Activated CD8-positive, alpha-beta T cell treated with anti-CD3 and anti-CD28 coated beads for 36 hours (primary cell): ENCODE data around the gene FAM118B. TPM values are rescaled to one million over a fixed set of nuclear protein-coding genes. Genes with fewer than 3 reads are reported as not detected.

ENCODE experiments used
- ATAC-seq: fragments of 200-7000 bp; cut with Tn5 transposase; one replicate; pipeline ENCODE4 v1.10.0; 2021; ENCODE audit warnings: mild to moderate bottlenecking, moderate library complexity
- CTCF ChIA-PET: fragments of 350-600 bp; sonication (Branson Sonifier 250); formaldehyde crosslinking; loops from one replicate; lab custom pipeline; 2021; ENCODE audit warnings: antibody characterized with exemption; lab: Charles Lee
- POLR2A ChIA-PET: fragments of 350-600 bp; sonication (Branson Sonifier 250); formaldehyde crosslinking; loops from one replicate; lab custom pipeline; 2021; ENCODE audit warnings: antibody characterized with exemption; lab: Charles Lee
- DNase-seq: peaks from one replicate; pipeline ENCODE4 v3.0.0-alpha.2; 2020
- H3K27ac Mint-ChIP-seq: one replicate; pipeline ENCODE4 v1.8.0; 2021; ENCODE audit warnings: mild to moderate bottlenecking, mixed read lengths
- H3K27me3 Mint-ChIP-seq: one replicate; pipeline ENCODE4 v1.8.0; 2021; ENCODE audit warnings: mixed read lengths
- H3K36me3 Mint-ChIP-seq: one replicate; pipeline ENCODE4 v1.8.0; 2021; ENCODE audit warnings: low read depth, mixed read lengths
- H3K4me1 Mint-ChIP-seq: one replicate; pipeline ENCODE4 v1.8.0; 2021; ENCODE audit warnings: low read depth, mixed read lengths
- H3K4me3 Mint-ChIP-seq: one replicate; pipeline ENCODE4 v1.8.0; 2021; ENCODE audit warnings: mild to moderate bottlenecking, moderate library complexity, mixed read lengths
- H3K9me3 Mint-ChIP-seq: one replicate; pipeline ENCODE4 v1.8.0; 2021; ENCODE audit warnings: mixed read lengths
- intact Hi-C: fragments of 100-400 bp; cut with micrococcal nuclease; formaldehyde crosslinking; loops from one replicate; pipeline ENCODE4 v1.10.0; 2022
- total RNA-seq, 2 experiments: library from RNA; stranded (reverse); gene quantifications; one replicate each; pipeline ENCODE4 v1.2.3, GENCODE V29; 2021
- TF ChIP-seq, protein P1 (sequence below): fragments of 200-600 bp; IDR thresholded peaks from one replicate; pipeline ENCODE4 v1.8.0; 2022; ENCODE audit warnings: antibody characterized with exemption, mild to moderate bottlenecking

The FAM118B gene
- total RNA-seq, 2 experiments from 2014 or later = 8.9 to 9.5 TPM

DNA sequence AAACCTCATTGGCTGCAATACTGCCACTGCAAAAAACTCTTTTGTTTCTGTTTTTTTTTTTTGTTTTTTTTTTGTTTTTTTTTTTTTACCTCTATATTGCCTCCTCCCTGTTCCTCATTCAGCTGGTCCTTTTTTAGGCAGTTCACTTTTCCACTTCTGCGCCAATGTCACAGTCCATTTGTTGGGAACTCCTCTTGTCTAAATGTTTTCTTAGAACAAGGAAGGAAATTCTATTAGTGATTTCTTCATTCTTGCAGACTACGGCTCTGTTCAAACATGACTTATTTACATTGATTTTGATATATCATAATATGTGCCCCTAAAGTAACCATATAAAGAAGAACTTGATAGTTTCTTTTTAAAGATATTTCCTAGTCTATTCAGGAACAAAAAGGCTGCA, 2.9 kb downstream of the FAM118B start:
- Mint-ChIP-seq H3K4me1 (peaks cover 40% of the 10 kb centered on the region), H3K27ac (no peak overlapping the region), H3K9me3 (no peaks in the 10 kb centered on the region), H3K4me3 (no peak overlapping the region), H3K36me3 (peaks cover 10% of the 10 kb centered on the region), H3K27me3 (no peaks in the 10 kb centered on the region)
- ATAC-seq (no peak), DNase-seq (no peak)
- CTCF ChIA-PET = no interaction called here
- TF ChIP-seq, protein P1, sequence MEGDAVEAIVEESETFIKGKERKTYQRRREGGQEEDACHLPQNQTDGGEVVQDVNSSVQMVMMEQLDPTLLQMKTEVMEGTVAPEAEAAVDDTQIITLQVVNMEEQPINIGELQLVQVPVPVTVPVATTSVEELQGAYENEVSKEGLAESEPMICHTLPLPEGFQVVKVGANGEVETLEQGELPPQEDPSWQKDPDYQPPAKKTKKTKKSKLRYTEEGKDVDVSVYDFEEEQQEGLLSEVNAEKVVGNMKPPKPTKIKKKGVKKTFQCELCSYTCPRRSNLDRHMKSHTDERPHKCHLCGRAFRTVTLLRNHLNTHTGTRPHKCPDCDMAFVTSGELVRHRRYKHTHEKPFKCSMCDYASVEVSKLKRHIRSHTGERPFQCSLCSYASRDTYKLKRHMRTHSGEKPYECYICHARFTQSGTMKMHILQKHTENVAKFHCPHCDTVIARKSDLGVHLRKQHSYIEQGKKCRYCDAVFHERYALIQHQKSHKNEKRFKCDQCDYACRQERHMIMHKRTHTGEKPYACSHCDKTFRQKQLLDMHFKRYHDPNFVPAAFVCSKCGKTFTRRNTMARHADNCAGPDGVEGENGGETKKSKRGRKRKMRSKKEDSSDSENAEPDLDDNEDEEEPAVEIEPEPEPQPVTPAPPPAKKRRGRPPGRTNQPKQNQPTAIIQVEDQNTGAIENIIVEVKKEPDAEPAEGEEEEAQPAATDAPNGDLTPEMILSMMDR = no peak
- POLR2A ChIA-PET = no interaction called here
- intact Hi-C loops = no loop called here

DNA sequence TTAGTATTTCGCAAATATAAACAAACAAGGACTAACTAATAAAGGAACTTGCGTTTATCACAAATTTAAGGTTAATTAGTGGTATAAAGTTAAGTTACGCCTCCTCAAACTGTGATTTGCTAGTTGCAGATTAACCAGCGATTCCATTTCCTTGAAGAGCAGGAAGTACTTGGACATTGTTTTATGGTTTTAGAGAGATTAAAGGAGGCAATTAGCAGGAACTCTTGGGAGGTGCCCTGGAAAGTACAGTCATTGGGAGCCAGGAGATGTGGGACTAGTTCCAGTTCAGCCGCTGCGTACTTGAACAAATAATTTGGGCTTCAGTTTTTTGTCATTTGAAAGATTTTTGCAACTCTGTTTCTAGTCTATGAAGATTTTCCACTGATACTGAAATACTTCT, 3.3 kb downstream of the FAM118B start:
- Mint-ChIP-seq H3K9me3 (no peaks in the 10 kb centered on the region), H3K4me3 (no peak overlapping the region), H3K27ac (no peak overlapping the region), H3K36me3 (peaks cover 6% of the 10 kb centered on the region), H3K27me3 (no peaks in the 10 kb centered on the region), H3K4me1 (peaks cover 37% of the 10 kb centered on the region)
- TF ChIP-seq, protein P1 = no peak
- DNase-seq (no peak), ATAC-seq (no peak)
- ChIA-PET CTCF (no interaction called here), POLR2A (interaction anchor here (0.9 kb wide), 1 partner anchor 56 kb away, joined by 3 read pairs; no protein-coding TSS in a partner anchor)
- intact Hi-C loops = no loop called here

DNA sequence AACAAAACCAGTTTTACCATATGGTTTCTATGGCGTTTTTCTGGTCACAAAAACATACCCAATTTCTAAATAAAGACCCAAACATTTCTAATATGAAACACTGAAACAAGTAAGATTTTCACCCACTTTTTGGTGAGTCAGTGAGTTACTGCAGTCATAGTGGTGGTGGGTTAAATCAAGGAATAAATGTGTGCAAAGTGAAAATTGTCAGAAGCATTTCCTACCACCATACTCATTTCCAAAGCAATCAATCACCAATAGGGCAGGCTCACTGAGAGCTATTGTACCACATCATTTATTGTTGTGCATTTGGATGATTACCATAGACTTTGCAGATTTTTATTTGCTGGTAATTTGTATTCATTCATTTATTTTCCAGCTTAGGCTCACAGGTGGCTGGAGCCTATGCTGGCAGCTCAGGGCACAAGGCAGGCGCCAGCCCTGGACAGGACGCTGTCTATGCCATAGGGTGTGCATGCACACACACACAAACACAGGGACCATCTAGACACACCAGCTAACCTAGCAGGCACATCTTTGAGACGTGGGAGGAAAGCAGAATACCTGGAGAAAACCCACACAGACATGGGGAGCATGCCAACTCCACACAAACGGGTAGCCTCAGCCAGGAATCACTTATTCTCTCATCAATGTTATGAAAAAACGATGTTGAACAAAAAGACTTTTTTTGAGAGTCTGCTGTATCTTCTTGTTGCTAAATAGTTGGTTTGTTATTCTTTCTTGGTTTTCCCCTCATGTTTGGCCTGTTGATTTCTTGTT, 5.1 kb downstream of the FAM118B start:
- H3K27ac Mint-ChIP-seq = peak overlapping the region; percentile 13
- H3K9me3 Mint-ChIP-seq = no peaks in the 10 kb centered on the region
- H3K4me1 Mint-ChIP-seq = peaks cover 29% of the 10 kb centered on the region
- ChIA-PET POLR2A (interaction anchor here (1.6 kb wide), 1 partner anchor 13 kb away, joined by 3 read pairs; no protein-coding TSS in a partner anchor), CTCF (no interaction called here)
- intact Hi-C loops = no loop called here
- TF ChIP-seq, protein P1 = no peak
- no peak for DNase-seq
- ATAC-seq = no peak
- no peaks in the 10 kb centered on the region for H3K36me3 Mint-ChIP-seq
- H3K4me3 Mint-ChIP-seq = no peak overlapping the region
- H3K27me3 Mint-ChIP-seq = no peaks in the 10 kb centered on the region

GRCh38 chr11:126217491-126217890, 5.9 kb downstream of the FAM118B start:
- POLR2A ChIA-PET = interaction anchor here (1.6 kb wide), 1 partner anchor 14 kb away, joined by 3 read pairs; no protein-coding TSS in a partner anchor
- intact Hi-C loops = no loop called here
- Mint-ChIP-seq H3K27ac (no peak overlapping the region), H3K9me3 (no peaks in the 10 kb centered on the region), H3K4me1 (peaks cover 28% of the 10 kb centered on the region), H3K4me3 (no peak overlapping the region), H3K27me3 (no peaks in the 10 kb centered on the region), H3K36me3 (no peaks in the 10 kb centered on the region)
- no peak for ATAC-seq
- CTCF ChIA-PET = interaction anchor here (1.1 kb wide), 1 partner anchor 13 kb away, joined by 4 read pairs; no protein-coding TSS in a partner anchor
- TF ChIP-seq, protein P1 = no peak
- no peak for DNase-seq

DNA sequence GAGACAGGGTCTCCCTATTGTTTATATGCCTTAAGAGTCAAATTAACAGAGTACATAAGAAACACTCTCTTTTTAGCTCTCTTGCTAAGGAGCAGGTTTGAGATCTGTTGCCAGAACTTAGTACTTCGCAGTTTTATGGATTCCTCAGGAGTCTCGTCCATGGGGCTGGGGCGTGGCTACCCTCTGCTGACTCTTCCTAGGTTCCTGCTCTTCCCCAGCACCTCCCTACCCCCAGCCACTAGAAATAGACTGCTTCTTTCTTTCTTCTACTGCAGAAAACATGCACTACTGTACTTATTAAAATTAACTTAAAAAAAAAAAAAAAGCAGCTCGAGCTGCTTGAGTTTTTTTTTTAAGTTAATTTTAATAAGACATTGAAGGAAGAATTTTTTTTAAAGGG, 8.0 kb downstream of the FAM118B start:
- Mint-ChIP-seq H3K36me3 (no peaks in the 10 kb centered on the region), H3K27me3 (no peaks in the 10 kb centered on the region), H3K27ac (no peak overlapping the region), H3K4me1 (peaks cover 18% of the 10 kb centered on the region), H3K4me3 (no peak overlapping the region), H3K9me3 (no peaks in the 10 kb centered on the region)
- ATAC-seq = no peak
- ChIA-PET CTCF (no interaction called here), POLR2A (interaction anchor here (1.7 kb wide), 1 partner anchor 315 kb away, joined by 4 read pairs; the partner anchor contains the start of gene DDX25)
- no peak for DNase-seq
- TF ChIP-seq, protein P1 = no peak
- intact Hi-C loops = no loop called here
